ENCODE results near the gene CCDC137. TPM values are rescaled to one million over a fixed set of nuclear protein-coding genes. Genes with fewer than 3 reads are reported as not detected.

CCDC137 gene
- total and polyA plus RNA-seq, 2 experiments from 2014 or later = 11.7 to 22.8 TPM

DNA sequence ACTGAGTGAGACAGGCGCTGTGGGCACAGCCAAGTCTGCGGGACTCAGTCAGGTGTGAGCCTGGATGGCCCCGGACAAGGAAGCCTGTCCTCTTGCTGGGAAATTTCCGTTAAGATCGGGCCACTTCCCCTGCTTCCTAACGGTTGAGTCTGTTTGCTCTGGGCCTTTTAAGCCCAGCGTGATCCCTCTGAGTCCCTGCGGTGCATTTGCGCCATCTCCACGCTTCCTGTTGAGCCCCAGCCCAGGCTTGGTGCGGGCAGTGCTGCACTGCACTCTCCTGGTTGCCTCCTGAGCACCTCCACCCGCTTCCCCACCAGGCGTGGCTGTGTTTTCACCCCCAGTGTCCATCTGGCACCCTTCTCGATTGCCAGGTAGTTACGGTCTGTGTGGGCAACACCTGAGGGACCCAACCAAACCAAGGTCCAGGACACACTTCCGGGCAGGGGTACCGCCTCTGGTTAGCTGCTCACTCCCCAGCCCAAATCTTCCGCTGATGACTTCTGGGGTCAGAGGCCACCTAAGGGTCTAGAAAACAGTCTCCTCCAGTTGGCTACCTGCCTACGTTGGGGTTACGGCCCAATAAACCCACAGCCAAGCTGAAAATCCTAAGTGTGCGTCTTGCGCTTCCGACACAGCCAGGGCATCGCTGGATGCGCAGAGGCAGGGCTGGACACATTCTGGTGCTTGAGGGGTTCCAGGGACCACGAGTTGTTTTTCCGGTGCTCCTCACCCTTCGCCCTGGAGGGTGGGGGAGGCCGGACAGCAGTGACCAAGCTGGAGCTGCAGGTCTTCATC, 44.2 kb downstream of the CCDC137 start:
- Histone ChIP-seq H3K4me3 (0 out of 2 replicates have a peak overlapping the region, but pooled peaks have one; percentile 76), H3K79me2 (ENCODE audit: insufficient read depth) (0 out of 2 replicates have a peak, but pooled peaks cover under 1% of the 10 kb centered on the region), H4K20me1 (ENCODE audit: insufficient read depth) (no peaks in the 10 kb centered on the region), H3K9me2 (ENCODE audit: insufficient read depth) (no peaks in the 10 kb centered on the region), H3K27me3 (replicated peaks; ENCODE audit: insufficient read depth) (no peaks in the 10 kb centered on the region), H3K27ac (no peak overlapping the region), H3K4me1 (ENCODE audit: insufficient read depth) (peaks cover 16% of the 10 kb centered on the region), H3K9me3 (ENCODE audit: low read depth) (no peaks in the 10 kb centered on the region), H2AFZ (no peak overlapping the region), H3K36me3 (ENCODE audit: low read depth) (no peaks in the 10 kb centered on the region; the same call in 1 of the 2 replicates), H3F3A (ENCODE audit: insufficient read depth) (no peaks in the 10 kb centered on the region), H3K9ac (peak overlapping the region; percentile 58), H3K4me2 (ENCODE audit: unreplicated experiment) (peak overlapping the region; percentile 82)
- TF ChIP-seq EZH2 (IDR thresholded peaks at IDR 0.05; ENCODE audit: insufficient read depth, poor library complexity, severe bottlenecking) = no peak
- no peak for TF ChIP-seq EZH2phosphoT487 (IDR thresholded peaks at IDR 0.05; ENCODE audit: insufficient read depth, low read depth)
- in situ Hi-C loops (cut with MboI) = no loop called here
- 7 to 9% methylated on average over 29 of the region's 29 CpGs for WGBS, 2 experiments (ENCODE audit: low coverage in 1 of 2, low lambda C conversion rate in 2 of 2, missing lambda C conversion rate in 2 of 2)
- peak; percentile 64 for DNase-seq

GRCh38 chr17:81711814-81712467, 45.4 kb downstream of the CCDC137 start, which contains the start of gene SLC25A10:
Gene SLC25A10, plus strand, starts transcription at chr17:81712284. Its CDS starts 143 bp downstream, at chr17:81712427.
- Histone ChIP-seq H3K27me3 (replicated peaks; ENCODE audit: insufficient read depth) (no peaks in the 10 kb centered on the region), H3K27ac (peak within 1 kb of the TSS; percentile 45), H3K4me1 (ENCODE audit: insufficient read depth) (peaks cover 16% of the 10 kb centered on the region), H2AFZ (peak within 1 kb of the TSS; percentile 76), H3K9ac (peak within 1 kb of the TSS; percentile 63), H4K20me1 (ENCODE audit: insufficient read depth) (no peaks in the 10 kb centered on the region), H3K36me3 (ENCODE audit: low read depth) (no peaks in the 10 kb centered on the region), H3K4me3 (peak within 1 kb of the TSS; percentile 76), H3K4me2 (ENCODE audit: unreplicated experiment) (peak within 1 kb of the TSS; percentile 82), H3F3A (ENCODE audit: insufficient read depth) (no peaks in the 10 kb centered on the region), H3K79me2 (ENCODE audit: insufficient read depth) (no peaks in the 10 kb centered on the region), H3K9me3 (ENCODE audit: low read depth) (no peaks in the 10 kb centered on the region), H3K9me2 (ENCODE audit: insufficient read depth) (no peaks in the 10 kb centered on the region)
- DNase-seq = peak; percentile 90
- no peak for TF ChIP-seq EZH2 (IDR thresholded peaks at IDR 0.05; ENCODE audit: insufficient read depth, poor library complexity, severe bottlenecking)
- TF ChIP-seq EZH2phosphoT487 (IDR thresholded peaks at IDR 0.05; ENCODE audit: insufficient read depth, low read depth) = no peak
- in situ Hi-C loops (cut with MboI) = no loop called here
- WGBS, 2 experiments (ENCODE audit: low coverage in 1 of 2, low lambda C conversion rate in 2 of 2, missing lambda C conversion rate in 2 of 2) = 2 to 6% methylated on average over 20 to 50 of the region's 89 CpGs

- Histone ChIP-seq H3K36me3 (ENCODE audit: low read depth) (no peaks in the 10 kb centered on the region), H3K4me2 (ENCODE audit: unreplicated experiment) (peak overlapping the region; percentile 82), H3K79me2 (ENCODE audit: insufficient read depth) (no peaks in the 10 kb centered on the region), H3F3A (ENCODE audit: insufficient read depth) (no peaks in the 10 kb centered on the region), H3K27me3 (replicated peaks; ENCODE audit: insufficient read depth) (no peaks in the 10 kb centered on the region), H3K4me1 (ENCODE audit: insufficient read depth) (peaks cover 16% of the 10 kb centered on the region), H3K9me2 (ENCODE audit: insufficient read depth) (no peaks in the 10 kb centered on the region), H3K9ac (peak overlapping the region; percentile 63), H4K20me1 (ENCODE audit: insufficient read depth) (no peaks in the 10 kb centered on the region), H2AFZ (peak overlapping the region; percentile 76), H3K4me3 (peak overlapping the region; percentile 76), H3K9me3 (ENCODE audit: low read depth) (no peaks in the 10 kb centered on the region), H3K27ac (no peak overlapping the region)
- peak; percentile 71 for DNase-seq
- 3 to 4% methylated on average over 19 to 41 of the region's 41 CpGs for WGBS, 2 experiments (ENCODE audit: low coverage in 1 of 2, low lambda C conversion rate in 2 of 2, missing lambda C conversion rate in 2 of 2)
- TF ChIP-seq EZH2 (IDR thresholded peaks at IDR 0.05; ENCODE audit: insufficient read depth, poor library complexity, severe bottlenecking) (no peak), EZH2phosphoT487 (IDR thresholded peaks at IDR 0.05; ENCODE audit: insufficient read depth, low read depth) (no peak)
- in situ Hi-C loops (cut with MboI) = no loop called here
These were observed 46.0 kb downstream of the CCDC137 start for GRCh38 chr17:81712468-81713003.

DNA sequence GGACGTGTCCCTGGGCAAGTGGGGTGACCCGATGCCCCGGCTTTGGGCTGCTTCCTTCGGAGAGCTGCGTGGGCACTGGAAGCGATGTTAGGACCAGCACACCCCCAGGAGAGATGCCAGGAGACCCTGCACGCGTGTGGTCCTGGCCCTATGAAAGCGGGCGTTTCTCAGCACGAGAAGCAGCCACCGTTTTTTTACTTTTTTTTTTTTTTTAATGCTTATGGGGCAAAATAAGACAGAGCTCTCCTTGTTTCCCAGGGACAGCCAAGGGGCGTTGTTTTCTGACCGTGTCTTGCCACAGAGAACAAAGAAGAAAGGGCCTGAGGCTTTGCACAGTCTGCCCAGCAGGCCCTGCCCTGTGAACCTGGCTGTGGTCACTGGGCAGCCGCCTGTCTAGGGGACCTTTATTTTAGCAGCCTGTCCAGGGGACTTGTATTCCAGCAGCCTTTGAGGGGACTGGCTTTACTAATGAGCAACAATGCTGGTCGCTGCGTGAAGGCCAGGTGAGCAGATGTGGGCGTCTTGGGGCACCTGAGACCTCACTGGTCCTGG, 46.5 kb downstream of the CCDC137 start:
- H3K27ac ChIP-seq = no peak overlapping the region
- no peaks in the 10 kb centered on the region for H3K79me2 ChIP-seq (ENCODE audit: insufficient read depth)
- H2AFZ ChIP-seq = peak overlapping the region; percentile 76; the same call in 1 of the 2 replicates
- H3K4me2 ChIP-seq (ENCODE audit: unreplicated experiment) = peak overlapping the region; percentile 82
- peak overlapping the region; percentile 63 for H3K9ac ChIP-seq
- H3K4me1 ChIP-seq (ENCODE audit: insufficient read depth) = peaks cover 16% of the 10 kb centered on the region
- no peaks in the 10 kb centered on the region for H3K27me3 ChIP-seq (replicated peaks; ENCODE audit: insufficient read depth)
- H4K20me1 ChIP-seq (ENCODE audit: insufficient read depth) = no peaks in the 10 kb centered on the region
- H3K9me3 ChIP-seq (ENCODE audit: low read depth) = no peaks in the 10 kb centered on the region
- H3K36me3 ChIP-seq (ENCODE audit: low read depth) = no peaks in the 10 kb centered on the region
- H3F3A ChIP-seq (ENCODE audit: insufficient read depth) = no peaks in the 10 kb centered on the region
- no peaks in the 10 kb centered on the region for H3K9me2 ChIP-seq (ENCODE audit: insufficient read depth)
- H3K4me3 ChIP-seq = peak overlapping the region; percentile 76
- TF ChIP-seq EZH2phosphoT487 (IDR thresholded peaks at IDR 0.05; ENCODE audit: insufficient read depth, low read depth) (no peak), EZH2 (IDR thresholded peaks at IDR 0.05; ENCODE audit: insufficient read depth, poor library complexity, severe bottlenecking) (no peak)
- in situ Hi-C loops (cut with MboI) = no loop called here
- 23 to 26% methylated on average over 17 to 18 of the region's 18 CpGs for WGBS, 2 experiments (ENCODE audit: low coverage in 1 of 2, low lambda C conversion rate in 2 of 2, missing lambda C conversion rate in 2 of 2)
- DNase-seq = peak; percentile 34
